Measurements from ENCODE around the gene ELAVL1. TPM values are rescaled to one million over a fixed set of nuclear protein-coding genes. Genes with fewer than 3 reads are reported as not detected.
"Not testable (repeated sequence)": the region's sequence is repeated elsewhere in the genome, so short reads cannot be mapped to it uniquely, and the experiment has no call there.

ELAVL1 gene
- polyA plus RNA-seq, 1 experiment, result 44.7 TPM

GRCh38 chr19:7932276-7932929, 73.0 kb downstream of the ELAVL1 start:
- H3K4me3 ChIP-seq (ENCODE audit: low read depth, low read length), result no peak overlapping the region
- no peak overlapping the region for H3K27ac ChIP-seq (ENCODE audit: low read depth, low read length)
- no peak for TF ChIP-seq CTCF (IDR thresholded peaks at IDR 0.05; ENCODE audit: low read depth, low read length)
- CTCF ChIA-PET, result no interaction called here
- no peak for DNase-seq (ENCODE audit: low read depth, low spot score)
- no peaks in the 10 kb centered on the region; the same call in 1 of the 2 replicates for H3K9me3 ChIP-seq (ENCODE audit: control insufficient read depth, insufficient read depth, low read length)
- H3K27me3 ChIP-seq (ENCODE audit: control insufficient read depth, insufficient read depth, low read length), result no peaks in the 10 kb centered on the region
- POLR2A ChIA-PET, result interaction anchor here (2.0 kb wide), 1 partner anchor 12 kb away, joined by 5 read pairs; the partner anchor contains the start of gene SNAPC2

GRCh38 chr19:7931221-7932061, 74.0 kb downstream of the ELAVL1 start:
- TF ChIP-seq CTCF (IDR thresholded peaks at IDR 0.05; ENCODE audit: low read depth, low read length), result no peak
- DNase-seq (ENCODE audit: low read depth, low spot score), result no peak
- H3K4me3 ChIP-seq (ENCODE audit: low read depth, low read length), result no peak overlapping the region
- H3K9me3 ChIP-seq (ENCODE audit: control insufficient read depth, insufficient read depth, low read length), result no peaks in the 10 kb centered on the region; the same call in 1 of the 2 replicates
- no peaks in the 10 kb centered on the region for H3K27me3 ChIP-seq (ENCODE audit: control insufficient read depth, insufficient read depth, low read length)
- peak overlapping the region; percentile 52 for H3K27ac ChIP-seq (ENCODE audit: low read depth, low read length)
- ChIA-PET POLR2A (interaction anchor here (0.6 to 2.0 kb wide), 2 partner anchors 11 to 77 kb away, joined by 3 to 5 read pairs; partner anchors contain the start of gene SNAPC2), CTCF (interaction anchor here (0.6 to 3.5 kb wide), 3 partner anchors 12 to 650 kb away, joined by 4 to 35 read pairs (median 4); partner anchors contain the start of gene TIMM44)

DNA sequence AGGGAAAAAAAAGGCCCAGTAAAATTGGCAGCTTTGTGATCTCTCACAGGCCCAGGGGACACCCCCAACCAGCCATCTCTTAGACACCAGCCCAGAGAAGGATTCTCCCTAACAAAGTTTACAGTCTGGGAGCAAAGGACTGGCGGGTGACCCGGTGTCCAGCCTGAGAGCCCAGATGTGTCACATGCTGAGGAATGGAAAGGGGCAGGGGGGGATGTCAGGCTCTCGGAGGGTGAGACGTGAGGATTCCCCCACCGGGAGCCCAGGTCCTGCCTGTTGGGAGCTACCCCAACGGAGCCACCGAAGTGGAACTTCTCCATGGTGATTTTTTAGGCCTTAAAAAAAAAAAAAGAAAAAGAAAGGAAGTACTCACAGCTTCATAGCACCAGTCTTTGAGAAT, 74.7 kb downstream of the ELAVL1 start:
- H3K27ac ChIP-seq (ENCODE audit: low read depth, low read length), result peak overlapping the region; percentile 52
- no peak overlapping the region for H3K4me3 ChIP-seq (ENCODE audit: low read depth, low read length)
- POLR2A ChIA-PET, result interaction anchor here (0.6 to 2.0 kb wide), 3 partner anchors 10 to 78 kb away, joined by 3 to 6 read pairs (median 5); partner anchors contain the start of gene SNAPC2
- no peak for DNase-seq (ENCODE audit: low read depth, low spot score)
- no peaks in the 10 kb centered on the region for H3K27me3 ChIP-seq (ENCODE audit: control insufficient read depth, insufficient read depth, low read length)
- CTCF ChIA-PET, result interaction anchor here (0.6 to 3.5 kb wide), 4 partner anchors 13 to 650 kb away, joined by 4 to 35 read pairs (median 10); partner anchors contain the start of gene TIMM44
- no peaks in the 10 kb centered on the region; the same call in 1 of the 2 replicates for H3K9me3 ChIP-seq (ENCODE audit: control insufficient read depth, insufficient read depth, low read length)
- no peak for TF ChIP-seq CTCF (IDR thresholded peaks at IDR 0.05; ENCODE audit: low read depth, low read length)

DNA sequence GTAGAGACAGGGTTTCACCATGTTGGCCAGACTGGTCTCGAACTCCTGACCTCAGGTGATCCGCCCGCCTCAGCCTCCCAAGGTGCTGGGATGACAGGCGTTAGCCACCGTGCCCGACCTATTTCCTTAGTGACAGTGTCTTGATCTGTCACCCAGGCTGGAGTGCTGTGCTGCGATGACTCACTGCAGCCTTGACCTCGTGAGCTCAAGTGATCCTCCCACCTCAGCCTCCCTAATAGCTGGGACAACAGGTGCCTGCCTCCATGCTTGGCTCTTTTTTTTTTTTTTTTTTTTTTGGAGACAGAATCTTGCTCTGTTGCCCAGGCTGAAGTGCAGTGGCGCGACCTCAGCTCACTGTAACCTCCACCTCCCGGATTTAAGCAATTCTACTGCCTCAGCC, 75.4 kb downstream of the ELAVL1 start:
- H3K27ac ChIP-seq (ENCODE audit: low read depth, low read length), result peak overlapping the region; percentile 21
- not testable (repeated sequence) for H3K9me3 ChIP-seq (ENCODE audit: control insufficient read depth, insufficient read depth, low read length); H3K27me3 ChIP-seq (ENCODE audit: control insufficient read depth, insufficient read depth, low read length); DNase-seq (ENCODE audit: low read depth, low spot score); H3K4me3 ChIP-seq (ENCODE audit: low read depth, low read length)
- CTCF ChIA-PET, result interaction anchor here (0.7 to 3.5 kb wide), 4 partner anchors 14 to 324 kb away, joined by 4 to 35 read pairs (median 10); partner anchors contain the start of gene TIMM44
- POLR2A ChIA-PET, result interaction anchor here (0.7 kb wide), 1 partner anchor 15 kb away, joined by 6 read pairs; no protein-coding TSS in a partner anchor
